H9 (cell line): Measurements from ENCODE around the gene TGIF1. TPM values are rescaled to one million over a fixed set of nuclear protein-coding genes. Genes with fewer than 3 reads are reported as not detected.

ENCODE experiments used
- DNase-seq: peaks from one replicate; pipeline ENCODE4 v3.0.0-alpha.2; 2017
- H2AFZ ChIP-seq: one replicate; pipeline ENCODE4 v1.6.1; 2013; ENCODE audit warnings: mild to moderate bottlenecking, low read length, control low read depth, moderate library complexity
- H2AK5ac ChIP-seq: 2 replicates; pipeline ENCODE4 v1.6.1; 2013; ENCODE audit warnings: low read length, control low read depth, mixed read lengths; ENCODE audit not compliant: insufficient read length
- H2BK120ac ChIP-seq: one replicate; pipeline ENCODE4 v1.6.1; 2013; ENCODE audit warnings: low read depth, mild to moderate bottlenecking, low read length, control low read depth, inconsistent platforms; ENCODE audit not compliant: poor library complexity, severe bottlenecking
- H2BK12ac ChIP-seq: 2 replicates; pipeline ENCODE4 v1.6.1; 2013; ENCODE audit warnings: low read length, control low read depth, mixed read lengths, low read depth; ENCODE audit not compliant: insufficient read length
- H2BK15ac ChIP-seq: 2 replicates; pipeline ENCODE4 v1.6.1; 2013; ENCODE audit warnings: low read depth, low read length, control low read depth
- H2BK20ac ChIP-seq: one replicate; pipeline ENCODE4 v1.6.1; 2013; ENCODE audit warnings: low read depth, mild to moderate bottlenecking, low read length, control low read depth, inconsistent platforms; ENCODE audit not compliant: poor library complexity, severe bottlenecking
- H2BK5ac ChIP-seq: 2 replicates; pipeline ENCODE4 v1.6.1; 2013; ENCODE audit warnings: low read length, control low read depth, mixed read lengths; ENCODE audit not compliant: insufficient read length
- H3K14ac ChIP-seq: 2 replicates; pipeline ENCODE4 v1.6.1; 2013; ENCODE audit warnings: low read length, control low read depth; ENCODE audit not compliant: insufficient read depth
- H3K18ac ChIP-seq: 2 replicates; pipeline ENCODE4 v1.6.1; 2013; ENCODE audit warnings: low read depth, mild to moderate bottlenecking, mixed read lengths, low read length, control low read depth; ENCODE audit not compliant: insufficient read length
- H3K23ac ChIP-seq: 2 replicates; pipeline ENCODE4 v1.6.1; 2013; ENCODE audit warnings: low read length, control low read depth, mixed read lengths, low read depth; ENCODE audit not compliant: insufficient read length
- H3K23me2 ChIP-seq: 2 replicates; pipeline ENCODE4 v1.6.1; 2013; ENCODE audit warnings: low read depth, mild to moderate bottlenecking, mixed read lengths, low read length, control low read depth; ENCODE audit not compliant: insufficient read length, poor library complexity, severe bottlenecking
- H3K27ac ChIP-seq: 2 replicates; pipeline ENCODE4 v1.5.1; 2013; ENCODE audit warnings: low read length, control low read depth, mixed read lengths, low read depth; ENCODE audit not compliant: insufficient read length
- H3K27me3 ChIP-seq: 2 replicates; pipeline ENCODE4 v1.6.1; 2013; ENCODE audit warnings: low read length, control low read depth, inconsistent platforms; ENCODE audit not compliant: insufficient read depth
- H3K4ac ChIP-seq: 2 replicates; pipeline ENCODE4 v1.6.1; 2013; ENCODE audit warnings: low read depth, mild to moderate bottlenecking, control low read depth, inconsistent platforms, low read length, moderate library complexity
- H3K4me1 ChIP-seq: 2 replicates; pipeline ENCODE4 v1.6.1; 2013; ENCODE audit warnings: low read length, control low read depth, inconsistent platforms; ENCODE audit not compliant: insufficient read depth
- H3K4me2 ChIP-seq: 2 replicates; pipeline ENCODE4 v1.6.1; 2013; ENCODE audit warnings: low read length, control low read depth, mixed read lengths; ENCODE audit not compliant: insufficient read length, insufficient read depth
- H3K56ac ChIP-seq: 2 replicates; pipeline ENCODE4 v1.6.1; 2013; ENCODE audit warnings: low read depth, mild to moderate bottlenecking, mixed read lengths, low read length, control low read depth; ENCODE audit not compliant: insufficient read length
- H3K79me1 ChIP-seq: 2 replicates; pipeline ENCODE4 v1.6.1; 2013; ENCODE audit warnings: low read depth, mild to moderate bottlenecking, moderate library complexity, low read length, control low read depth, inconsistent platforms; ENCODE audit not compliant: insufficient read depth, poor library complexity, severe bottlenecking
- H3K79me2 ChIP-seq: 2 replicates; pipeline ENCODE4 v1.6.1; 2013; ENCODE audit warnings: low read length, control low read depth, inconsistent platforms; ENCODE audit not compliant: insufficient read depth
- H3K9ac ChIP-seq: 2 replicates; pipeline ENCODE4 v1.6.1; 2013; ENCODE audit warnings: low read length, control low read depth, mixed read lengths; ENCODE audit not compliant: insufficient read length; ENCODE audit errors: extremely low read depth
- H3K9me3 ChIP-seq: one replicate; pipeline ENCODE4 v1.6.1; 2013; ENCODE audit warnings: low read depth, low read length, inconsistent platforms; ENCODE audit not compliant: control insufficient read depth
- H3T11ph ChIP-seq: one replicate; pipeline ENCODE4 v1.6.1; 2013; ENCODE audit warnings: mild to moderate bottlenecking, low read length, control low read depth, inconsistent platforms
- H4K20me1 ChIP-seq: one replicate; pipeline ENCODE4 v1.6.1; 2013; ENCODE audit not compliant: control insufficient read depth, insufficient read length, insufficient read depth
- H4K5ac ChIP-seq: 2 replicates; pipeline ENCODE4 v1.6.1; 2013; ENCODE audit warnings: low read depth, mild to moderate bottlenecking, mixed read lengths, low read length, control low read depth; ENCODE audit not compliant: insufficient read length
- H4K8ac ChIP-seq: replicated peaks from 2 replicates; pipeline ENCODE4 v1.6.1; 2013; ENCODE audit warnings: low read length, control low read depth, mixed read lengths, low read depth; ENCODE audit not compliant: insufficient read length
- H4K91ac ChIP-seq: 2 replicates; pipeline ENCODE4 v1.6.1; 2013; ENCODE audit warnings: low read depth, mild to moderate bottlenecking, moderate library complexity, mixed read lengths, low read length, control low read depth; ENCODE audit not compliant: insufficient read length
- H3K27ac Mint-ChIP-seq, 3 experiments: 2 replicates in 2 of 3; 3 replicates in 1 of 3; pipeline ENCODE4 v1.8.0; 2020 to 2021; ENCODE audit warnings: mixed read lengths in 3 of 3, mild to moderate bottlenecking in 1 of 3, moderate library complexity in 1 of 3
- H3K27me3 Mint-ChIP-seq: 2 replicates; pipeline ENCODE4 v1.8.0; 2021; ENCODE audit warnings: low read depth, mild to moderate bottlenecking, moderate library complexity, mixed read lengths
- H3K36me3 Mint-ChIP-seq, 3 experiments: 2 replicates in 2 of 3; 3 replicates in 1 of 3; pipeline ENCODE4 v1.8.0; 2020 to 2021; ENCODE audit warnings: low read depth in 3 of 3, mixed read lengths in 3 of 3; ENCODE audit not compliant: insufficient read depth in 1 of 3
- H3K4me1 Mint-ChIP-seq, 2 experiments: 2 replicates each; pipeline ENCODE4 v1.8.0; 2020; ENCODE audit warnings: mixed read lengths in 2 of 2
- H3K4me3 Mint-ChIP-seq, 2 experiments: 2 replicates in 1 of 2; 3 replicates in 1 of 2; pipeline ENCODE4 v1.8.0; 2020 to 2021; ENCODE audit warnings: mild to moderate bottlenecking in 2 of 2, mixed read lengths in 2 of 2, moderate library complexity in 1 of 2
- H3K9me3 Mint-ChIP-seq, 2 experiments: 2 replicates in 1 of 2; 3 replicates in 1 of 2; pipeline ENCODE4 v1.8.0; 2020; ENCODE audit warnings: mild to moderate bottlenecking in 2 of 2, mixed read lengths in 2 of 2, moderate library complexity in 1 of 2
- WGBS: extraction: QIAGEN DNeasy Blood & Tissue Kit; methylation state at CpG from one replicate; pipeline ENCODE4 v1.1.7; 2013; ENCODE audit warnings: missing lambda C conversion rate, low lambda C conversion rate, mixed read lengths; ENCODE audit not compliant: insufficient read length; ENCODE audit errors: extremely low coverage; 5-methylcytosine and 5-hydroxymethylcytosine counted together
- total RNA-seq: library from RNA; stranded (reverse); gene quantifications from 2 replicates; pipeline ENCODE4 v1.2.1, GENCODE V29; 2021
- TF ChIP-seq, protein P1 (sequence below): fragments of 200-600 bp; sonication (generic); conservative IDR thresholded peaks from 3 replicates; pipeline ENCODE4 v1.8.0; 2021; ENCODE audit warnings: antibody characterized with exemption, mild to moderate bottlenecking

The TGIF1 gene
- total RNA-seq, 1 experiment from 2014 or later: 261 TPM

GRCh38 chr18:3442919-3443318 is 7.1 kb upstream of the TGIF1 start:
- Histone ChIP-seq H2BK120ac (no peak overlapping the region), H3K9ac (no peak overlapping the region), H2BK5ac (no peak overlapping the region), H3K27me3 (no peaks in the 10 kb centered on the region), H3K4me1 (peaks cover 13% of the 10 kb centered on the region), H3K27ac (no peak overlapping the region), H3K56ac (no peak overlapping the region), H2AFZ (no peak overlapping the region), H3K4ac (no peak overlapping the region), H4K91ac (no peak overlapping the region), H3T11ph (no peak overlapping the region), H3K9me3 (no peaks in the 10 kb centered on the region), H2AK5ac (no peak overlapping the region), H2BK15ac (no peak overlapping the region), H3K79me1 (no peaks in the 10 kb centered on the region), H3K14ac (no peak overlapping the region), H3K4me2 (no peak overlapping the region), H4K8ac (no peak overlapping the region), H2BK12ac (no peak overlapping the region), H3K18ac (no peak overlapping the region), H3K23me2 (peaks cover 5% of the 10 kb centered on the region), H3K23ac (no peak overlapping the region), H4K20me1 (no peaks in the 10 kb centered on the region), H3K79me2 (no peaks in the 10 kb centered on the region), H4K5ac (no peak overlapping the region), H2BK20ac (no peak overlapping the region)
- Mint-ChIP-seq H3K4me1 (peaks cover 45 to 63% of the 10 kb centered on the region in 2 experiments), H3K9me3 (no peaks in the 10 kb centered on the region), H3K27ac (no peak overlapping the region), H3K4me3 (no peak overlapping the region), H3K36me3 (no peaks in the 10 kb centered on the region), H3K27me3 (no peaks in the 10 kb centered on the region)
- no peak for DNase-seq
- TF ChIP-seq, protein P1, sequence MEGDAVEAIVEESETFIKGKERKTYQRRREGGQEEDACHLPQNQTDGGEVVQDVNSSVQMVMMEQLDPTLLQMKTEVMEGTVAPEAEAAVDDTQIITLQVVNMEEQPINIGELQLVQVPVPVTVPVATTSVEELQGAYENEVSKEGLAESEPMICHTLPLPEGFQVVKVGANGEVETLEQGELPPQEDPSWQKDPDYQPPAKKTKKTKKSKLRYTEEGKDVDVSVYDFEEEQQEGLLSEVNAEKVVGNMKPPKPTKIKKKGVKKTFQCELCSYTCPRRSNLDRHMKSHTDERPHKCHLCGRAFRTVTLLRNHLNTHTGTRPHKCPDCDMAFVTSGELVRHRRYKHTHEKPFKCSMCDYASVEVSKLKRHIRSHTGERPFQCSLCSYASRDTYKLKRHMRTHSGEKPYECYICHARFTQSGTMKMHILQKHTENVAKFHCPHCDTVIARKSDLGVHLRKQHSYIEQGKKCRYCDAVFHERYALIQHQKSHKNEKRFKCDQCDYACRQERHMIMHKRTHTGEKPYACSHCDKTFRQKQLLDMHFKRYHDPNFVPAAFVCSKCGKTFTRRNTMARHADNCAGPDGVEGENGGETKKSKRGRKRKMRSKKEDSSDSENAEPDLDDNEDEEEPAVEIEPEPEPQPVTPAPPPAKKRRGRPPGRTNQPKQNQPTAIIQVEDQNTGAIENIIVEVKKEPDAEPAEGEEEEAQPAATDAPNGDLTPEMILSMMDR: no peak
- WGBS: no CpG with 5 or more reads among the region's 4 CpGs
